ENCODE measurements around the gene GRAMD2B. TPM values are rescaled to one million over a fixed set of nuclear protein-coding genes. Genes with fewer than 3 reads are reported as not detected.

Gene GRAMD2B
- polyA plus RNA-seq, 3 donors: 20.8 to 28.5 (median 28.0) TPM

Other genes with a start within 250 kb of the GRAMD2B start
- 100 to 1,000 TPM; 141 to 180 (median 150) TPM for gene ALDH7A1, start 171.8 kb downstream of the GRAMD2B start, polyA plus RNA-seq (ENCODE audit: insufficient read length in 3 of 3)
- 10 to 100 TPM; 60.8 to 98.6 (median 86.4) TPM for gene PHAX, start 177.5 kb downstream of the GRAMD2B start, polyA plus RNA-seq (ENCODE audit: insufficient read length in 3 of 3)